GM23338 (cell line): Measurements from ENCODE around the gene FAM153A.
"Not testable (repeated sequence)": the region's sequence is repeated elsewhere in the genome, so short reads cannot be mapped to it uniquely, and the experiment has no call there.

Experiments
- CREB1 ChIP-seq: fragments of 250-450 bp; sonication (Bioruptor Pico); IDR thresholded peaks from 2 replicates; pipeline ENCODE4 v1.5.0; 2020; ENCODE audit warnings: low read depth, mild to moderate bottlenecking, moderate library complexity
- CTCF ChIP-seq, 2 experiments: fragments of 200-600 bp in 1 of 2; sonication (generic) in 1 of 2; conservative IDR thresholded peaks; 2 replicates each; pipeline versions ENCODE4 v1.5.1 to v1.6.1; 2016 to 2017; ENCODE audit warnings: antibody characterized with exemption in 2 of 2, low read depth in 2 of 2, mild to moderate bottlenecking in 2 of 2, moderate library complexity in 1 of 2
- EZH2 ChIP-seq: fragments of 200-600 bp; sonication (generic); IDR thresholded peaks from one replicate; pipeline ENCODE4 v1.8.0; 2017; ENCODE audit warnings: antibody characterized with exemption, mild to moderate bottlenecking, low read depth; ENCODE audit not compliant: unreplicated experiment
- EZH2phosphoT487 ChIP-seq: fragments of 200-600 bp; sonication (generic); IDR thresholded peaks from one replicate; pipeline ENCODE4 v1.8.1; 2018; ENCODE audit warnings: antibody characterized with exemption; ENCODE audit not compliant: unreplicated experiment
- POLR2AphosphoS5 ChIP-seq: IDR thresholded peaks from 2 replicates; pipeline ENCODE4 v1.6.1; 2016; ENCODE audit warnings: antibody characterized with exemption, low read depth
- ZNF114 ChIP-seq: fragments of 250-450 bp; sonication (Bioruptor Pico); IDR thresholded peaks from 2 replicates; pipeline ENCODE4 v1.5.0; 2020; ENCODE audit warnings: mild to moderate bottlenecking, moderate library complexity
- TF ChIP-seq, protein P1 (sequence below): IDR thresholded peaks from one replicate; pipeline ENCODE4 v1.6.1; 2018; ENCODE audit warnings: antibody characterized with exemption; ENCODE audit not compliant: unreplicated experiment

- not testable (repeated sequence) for TF ChIP-seq CTCF (conservative IDR thresholded peaks at IDR 0.05; ENCODE audit: low read depth in 2 of 2); POLR2AphosphoS5; EZH2; CREB1 (CRISPR knock-in tag); EZH2phosphoT487; ZNF114
- TF ChIP-seq, protein P1, sequence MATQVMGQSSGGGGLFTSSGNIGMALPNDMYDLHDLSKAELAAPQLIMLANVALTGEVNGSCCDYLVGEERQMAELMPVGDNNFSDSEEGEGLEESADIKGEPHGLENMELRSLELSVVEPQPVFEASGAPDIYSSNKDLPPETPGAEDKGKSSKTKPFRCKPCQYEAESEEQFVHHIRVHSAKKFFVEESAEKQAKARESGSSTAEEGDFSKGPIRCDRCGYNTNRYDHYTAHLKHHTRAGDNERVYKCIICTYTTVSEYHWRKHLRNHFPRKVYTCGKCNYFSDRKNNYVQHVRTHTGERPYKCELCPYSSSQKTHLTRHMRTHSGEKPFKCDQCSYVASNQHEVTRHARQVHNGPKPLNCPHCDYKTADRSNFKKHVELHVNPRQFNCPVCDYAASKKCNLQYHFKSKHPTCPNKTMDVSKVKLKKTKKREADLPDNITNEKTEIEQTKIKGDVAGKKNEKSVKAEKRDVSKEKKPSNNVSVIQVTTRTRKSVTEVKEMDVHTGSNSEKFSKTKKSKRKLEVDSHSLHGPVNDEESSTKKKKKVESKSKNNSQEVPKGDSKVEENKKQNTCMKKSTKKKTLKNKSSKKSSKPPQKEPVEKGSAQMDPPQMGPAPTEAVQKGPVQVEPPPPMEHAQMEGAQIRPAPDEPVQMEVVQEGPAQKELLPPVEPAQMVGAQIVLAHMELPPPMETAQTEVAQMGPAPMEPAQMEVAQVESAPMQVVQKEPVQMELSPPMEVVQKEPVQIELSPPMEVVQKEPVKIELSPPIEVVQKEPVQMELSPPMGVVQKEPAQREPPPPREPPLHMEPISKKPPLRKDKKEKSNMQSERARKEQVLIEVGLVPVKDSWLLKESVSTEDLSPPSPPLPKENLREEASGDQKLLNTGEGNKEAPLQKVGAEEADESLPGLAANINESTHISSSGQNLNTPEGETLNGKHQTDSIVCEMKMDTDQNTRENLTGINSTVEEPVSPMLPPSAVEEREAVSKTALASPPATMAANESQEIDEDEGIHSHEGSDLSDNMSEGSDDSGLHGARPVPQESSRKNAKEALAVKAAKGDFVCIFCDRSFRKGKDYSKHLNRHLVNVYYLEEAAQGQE = not testable (repeated sequence)
Observed at GRCh38 chr5:177747354-177747753, 35.3 kb downstream of the FAM153A start.
